H9 (cell line): ENCODE measurements around the gene OGFR. TPM values are rescaled to one million over a fixed set of nuclear protein-coding genes. Genes with fewer than 3 reads are reported as not detected.

Experiments used
- DNase-seq: peaks from one replicate; pipeline ENCODE4 v3.0.0-alpha.2; 2017
- H2AFZ ChIP-seq: one replicate; pipeline ENCODE4 v1.6.1; 2013; ENCODE audit warnings: mild to moderate bottlenecking, low read length, control low read depth, moderate library complexity
- H2AK5ac ChIP-seq: 2 replicates; pipeline ENCODE4 v1.6.1; 2013; ENCODE audit warnings: low read length, control low read depth, mixed read lengths; ENCODE audit not compliant: insufficient read length
- H2BK120ac ChIP-seq: one replicate; pipeline ENCODE4 v1.6.1; 2013; ENCODE audit warnings: low read depth, mild to moderate bottlenecking, low read length, control low read depth, inconsistent platforms; ENCODE audit not compliant: poor library complexity, severe bottlenecking
- H2BK12ac ChIP-seq: 2 replicates; pipeline ENCODE4 v1.6.1; 2013; ENCODE audit warnings: low read length, control low read depth, mixed read lengths, low read depth; ENCODE audit not compliant: insufficient read length
- H2BK15ac ChIP-seq: 2 replicates; pipeline ENCODE4 v1.6.1; 2013; ENCODE audit warnings: low read depth, low read length, control low read depth
- H2BK20ac ChIP-seq: one replicate; pipeline ENCODE4 v1.6.1; 2013; ENCODE audit warnings: low read depth, mild to moderate bottlenecking, low read length, control low read depth, inconsistent platforms; ENCODE audit not compliant: poor library complexity, severe bottlenecking
- H2BK5ac ChIP-seq: 2 replicates; pipeline ENCODE4 v1.6.1; 2013; ENCODE audit warnings: low read length, control low read depth, mixed read lengths; ENCODE audit not compliant: insufficient read length
- H3K14ac ChIP-seq: 2 replicates; pipeline ENCODE4 v1.6.1; 2013; ENCODE audit warnings: low read length, control low read depth; ENCODE audit not compliant: insufficient read depth
- H3K18ac ChIP-seq: 2 replicates; pipeline ENCODE4 v1.6.1; 2013; ENCODE audit warnings: low read depth, mild to moderate bottlenecking, mixed read lengths, low read length, control low read depth; ENCODE audit not compliant: insufficient read length
- H3K23ac ChIP-seq: 2 replicates; pipeline ENCODE4 v1.6.1; 2013; ENCODE audit warnings: low read length, control low read depth, mixed read lengths, low read depth; ENCODE audit not compliant: insufficient read length
- H3K23me2 ChIP-seq: 2 replicates; pipeline ENCODE4 v1.6.1; 2013; ENCODE audit warnings: low read depth, mild to moderate bottlenecking, mixed read lengths, low read length, control low read depth; ENCODE audit not compliant: insufficient read length, poor library complexity, severe bottlenecking
- H3K27ac ChIP-seq: 2 replicates; pipeline ENCODE4 v1.5.1; 2013; ENCODE audit warnings: low read length, control low read depth, mixed read lengths, low read depth; ENCODE audit not compliant: insufficient read length
- H3K27me3 ChIP-seq: 2 replicates; pipeline ENCODE4 v1.6.1; 2013; ENCODE audit warnings: low read length, control low read depth, inconsistent platforms; ENCODE audit not compliant: insufficient read depth
- H3K4ac ChIP-seq: 2 replicates; pipeline ENCODE4 v1.6.1; 2013; ENCODE audit warnings: low read depth, mild to moderate bottlenecking, control low read depth, inconsistent platforms, low read length, moderate library complexity
- H3K4me1 ChIP-seq: 2 replicates; pipeline ENCODE4 v1.6.1; 2013; ENCODE audit warnings: low read length, control low read depth, inconsistent platforms; ENCODE audit not compliant: insufficient read depth
- H3K4me2 ChIP-seq: 2 replicates; pipeline ENCODE4 v1.6.1; 2013; ENCODE audit warnings: low read length, control low read depth, mixed read lengths; ENCODE audit not compliant: insufficient read length, insufficient read depth
- H3K56ac ChIP-seq: 2 replicates; pipeline ENCODE4 v1.6.1; 2013; ENCODE audit warnings: low read depth, mild to moderate bottlenecking, mixed read lengths, low read length, control low read depth; ENCODE audit not compliant: insufficient read length
- H3K79me1 ChIP-seq: 2 replicates; pipeline ENCODE4 v1.6.1; 2013; ENCODE audit warnings: low read depth, mild to moderate bottlenecking, moderate library complexity, low read length, control low read depth, inconsistent platforms; ENCODE audit not compliant: insufficient read depth, poor library complexity, severe bottlenecking
- H3K79me2 ChIP-seq: 2 replicates; pipeline ENCODE4 v1.6.1; 2013; ENCODE audit warnings: low read length, control low read depth, inconsistent platforms; ENCODE audit not compliant: insufficient read depth
- H3K9ac ChIP-seq: 2 replicates; pipeline ENCODE4 v1.6.1; 2013; ENCODE audit warnings: low read length, control low read depth, mixed read lengths; ENCODE audit not compliant: insufficient read length; ENCODE audit errors: extremely low read depth
- H3K9me3 ChIP-seq: one replicate; pipeline ENCODE4 v1.6.1; 2013; ENCODE audit warnings: low read depth, low read length, inconsistent platforms; ENCODE audit not compliant: control insufficient read depth
- H3T11ph ChIP-seq: one replicate; pipeline ENCODE4 v1.6.1; 2013; ENCODE audit warnings: mild to moderate bottlenecking, low read length, control low read depth, inconsistent platforms
- H4K20me1 ChIP-seq: one replicate; pipeline ENCODE4 v1.6.1; 2013; ENCODE audit not compliant: control insufficient read depth, insufficient read length, insufficient read depth
- H4K5ac ChIP-seq: 2 replicates; pipeline ENCODE4 v1.6.1; 2013; ENCODE audit warnings: low read depth, mild to moderate bottlenecking, mixed read lengths, low read length, control low read depth; ENCODE audit not compliant: insufficient read length
- H4K8ac ChIP-seq: replicated peaks from 2 replicates; pipeline ENCODE4 v1.6.1; 2013; ENCODE audit warnings: low read length, control low read depth, mixed read lengths, low read depth; ENCODE audit not compliant: insufficient read length
- H4K91ac ChIP-seq: 2 replicates; pipeline ENCODE4 v1.6.1; 2013; ENCODE audit warnings: low read depth, mild to moderate bottlenecking, moderate library complexity, mixed read lengths, low read length, control low read depth; ENCODE audit not compliant: insufficient read length
- H3K27ac Mint-ChIP-seq, 3 experiments: 2 replicates in 2 of 3; 3 replicates in 1 of 3; pipeline ENCODE4 v1.8.0; 2020 to 2021; ENCODE audit warnings: mixed read lengths in 3 of 3, mild to moderate bottlenecking in 1 of 3, moderate library complexity in 1 of 3
- H3K27me3 Mint-ChIP-seq: 2 replicates; pipeline ENCODE4 v1.8.0; 2021; ENCODE audit warnings: low read depth, mild to moderate bottlenecking, moderate library complexity, mixed read lengths
- H3K36me3 Mint-ChIP-seq, 3 experiments: 2 replicates in 2 of 3; 3 replicates in 1 of 3; pipeline ENCODE4 v1.8.0; 2020 to 2021; ENCODE audit warnings: low read depth in 3 of 3, mixed read lengths in 3 of 3; ENCODE audit not compliant: insufficient read depth in 1 of 3
- H3K4me1 Mint-ChIP-seq, 2 experiments: 2 replicates each; pipeline ENCODE4 v1.8.0; 2020; ENCODE audit warnings: mixed read lengths in 2 of 2
- H3K4me3 Mint-ChIP-seq, 2 experiments: 2 replicates in 1 of 2; 3 replicates in 1 of 2; pipeline ENCODE4 v1.8.0; 2020 to 2021; ENCODE audit warnings: mild to moderate bottlenecking in 2 of 2, mixed read lengths in 2 of 2, moderate library complexity in 1 of 2
- H3K9me3 Mint-ChIP-seq, 2 experiments: 2 replicates in 1 of 2; 3 replicates in 1 of 2; pipeline ENCODE4 v1.8.0; 2020; ENCODE audit warnings: mild to moderate bottlenecking in 2 of 2, mixed read lengths in 2 of 2, moderate library complexity in 1 of 2
- WGBS: extraction: QIAGEN DNeasy Blood & Tissue Kit; methylation state at CpG from one replicate; pipeline ENCODE4 v1.1.7; 2013; ENCODE audit warnings: missing lambda C conversion rate, low lambda C conversion rate, mixed read lengths; ENCODE audit not compliant: insufficient read length; ENCODE audit errors: extremely low coverage; 5-methylcytosine and 5-hydroxymethylcytosine counted together
- total RNA-seq: library from RNA; stranded (reverse); gene quantifications from 2 replicates; pipeline ENCODE4 v1.2.1, GENCODE V29; 2021
- TF ChIP-seq, protein P1 (sequence below): fragments of 200-600 bp; sonication (generic); conservative IDR thresholded peaks from 3 replicates; pipeline ENCODE4 v1.8.0; 2021; ENCODE audit warnings: antibody characterized with exemption, mild to moderate bottlenecking

OGFR gene
- total RNA-seq, 1 experiment from 2014 or later = 33.1 TPM

DNA sequence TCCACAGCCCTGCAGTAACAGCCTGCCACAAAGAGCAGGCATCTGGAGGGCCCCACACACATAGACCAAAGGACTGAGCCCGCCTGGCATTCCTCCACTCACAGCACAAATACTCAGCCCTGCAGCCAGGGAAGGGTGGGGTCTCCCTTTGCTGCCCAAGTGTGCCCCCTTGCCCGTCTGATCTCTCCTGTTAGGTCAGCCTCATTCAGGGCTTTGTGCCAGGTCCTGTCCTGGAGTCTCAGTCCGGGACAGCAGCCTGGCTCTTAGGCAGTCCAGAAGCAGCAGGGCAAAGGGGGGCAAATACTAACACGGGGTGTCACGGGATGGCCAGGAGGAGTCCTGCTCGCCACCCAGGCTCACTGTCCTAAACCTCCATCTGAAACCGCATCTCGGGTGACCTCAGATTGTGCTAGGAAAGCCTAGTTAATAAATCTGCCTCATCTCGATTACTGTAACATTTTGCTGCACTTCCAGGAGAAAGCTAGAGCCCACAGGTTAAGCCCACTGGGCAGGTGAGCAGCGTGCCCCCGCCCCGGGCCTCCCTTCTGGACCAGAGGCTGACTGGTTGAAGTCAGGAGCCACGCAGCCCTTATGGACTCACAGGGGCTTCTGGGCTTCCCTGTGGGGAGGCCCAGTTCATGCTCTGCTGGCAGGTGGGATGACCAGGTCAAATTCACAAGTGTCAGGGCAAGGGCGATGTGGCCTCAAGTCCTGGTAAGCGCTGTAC is 3.2 kb upstream of the OGFR start:
- H3K27me3 Mint-ChIP-seq = peaks cover 19% of the 10 kb centered on the region
- Histone ChIP-seq H3T11ph (no peak overlapping the region), H2AK5ac (no peak overlapping the region), H2BK5ac (no peak overlapping the region), H3K27me3 (no peaks in the 10 kb centered on the region), H4K8ac (no peak overlapping the region), H4K5ac (no peak overlapping the region), H2BK20ac (no peak overlapping the region), H3K4ac (no peak overlapping the region), H3K56ac (no peak overlapping the region), H3K18ac (no peak overlapping the region), H4K20me1 (no peaks in the 10 kb centered on the region), H2BK12ac (no peak overlapping the region), H4K91ac (no peak overlapping the region), H3K4me1 (no peaks in the 10 kb centered on the region), H2AFZ (no peak overlapping the region), H3K9me3 (no peaks in the 10 kb centered on the region), H3K14ac (no peak overlapping the region), H3K4me2 (no peak overlapping the region), H2BK15ac (no peak overlapping the region), H3K79me2 (no peaks in the 10 kb centered on the region), H3K79me1 (no peaks in the 10 kb centered on the region), H2BK120ac (no peak overlapping the region), H3K9ac (no peak overlapping the region), H3K23me2 (peaks cover 4% of the 10 kb centered on the region), H3K27ac (no peak overlapping the region), H3K23ac (no peak overlapping the region)
- DNase-seq = no peak
- TF ChIP-seq, protein P1, sequence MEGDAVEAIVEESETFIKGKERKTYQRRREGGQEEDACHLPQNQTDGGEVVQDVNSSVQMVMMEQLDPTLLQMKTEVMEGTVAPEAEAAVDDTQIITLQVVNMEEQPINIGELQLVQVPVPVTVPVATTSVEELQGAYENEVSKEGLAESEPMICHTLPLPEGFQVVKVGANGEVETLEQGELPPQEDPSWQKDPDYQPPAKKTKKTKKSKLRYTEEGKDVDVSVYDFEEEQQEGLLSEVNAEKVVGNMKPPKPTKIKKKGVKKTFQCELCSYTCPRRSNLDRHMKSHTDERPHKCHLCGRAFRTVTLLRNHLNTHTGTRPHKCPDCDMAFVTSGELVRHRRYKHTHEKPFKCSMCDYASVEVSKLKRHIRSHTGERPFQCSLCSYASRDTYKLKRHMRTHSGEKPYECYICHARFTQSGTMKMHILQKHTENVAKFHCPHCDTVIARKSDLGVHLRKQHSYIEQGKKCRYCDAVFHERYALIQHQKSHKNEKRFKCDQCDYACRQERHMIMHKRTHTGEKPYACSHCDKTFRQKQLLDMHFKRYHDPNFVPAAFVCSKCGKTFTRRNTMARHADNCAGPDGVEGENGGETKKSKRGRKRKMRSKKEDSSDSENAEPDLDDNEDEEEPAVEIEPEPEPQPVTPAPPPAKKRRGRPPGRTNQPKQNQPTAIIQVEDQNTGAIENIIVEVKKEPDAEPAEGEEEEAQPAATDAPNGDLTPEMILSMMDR = no peak
- peaks cover 15 to 38% (median 34%) of the 10 kb centered on the region in 3 experiments for H3K36me3 Mint-ChIP-seq
- H3K9me3 Mint-ChIP-seq = no peaks in the 10 kb centered on the region
- peak overlapping the region in 1 of 3 experiments; percentile 70; a peak in 2 of 7 replicates for H3K27ac Mint-ChIP-seq
- peaks cover 14 to 15% of the 10 kb centered on the region in 2 experiments for H3K4me1 Mint-ChIP-seq
- WGBS = no CpG with 5 or more reads among the region's 15 CpGs
- H3K4me3 Mint-ChIP-seq = no peak overlapping the region
